Astrocyte of the spinal cord (primary cell): ENCODE measurements around the gene PERCC1.
"Not testable (repeated sequence)": the region's sequence is repeated elsewhere in the genome, so short reads cannot be mapped to it uniquely, and the experiment has no call there.

Experiments used
- DNase-seq: peaks from one replicate; pipeline ENCODE4 v3.0.0; 2011; ENCODE audit warnings: low read depth, low spot score
- H3K4me3 ChIP-seq: 2 replicates; pipeline ENCODE4 v1.5.1; 2011; ENCODE audit warnings: low read depth, mild to moderate bottlenecking, low read length, moderate library complexity
- in situ Hi-C: cut with HindIII; loops from 2 replicates; pipeline ENCODE4 v1.10.0; 2017; ENCODE audit warnings: low sequenced_read_pairs
- TF ChIP-seq, protein P1 (sequence below): IDR thresholded peaks from 2 replicates; pipeline ENCODE4 v1.5.1; 2012; ENCODE audit warnings: low read depth, mild to moderate bottlenecking, low read length, inconsistent platforms

PERCC1 gene

DNA sequence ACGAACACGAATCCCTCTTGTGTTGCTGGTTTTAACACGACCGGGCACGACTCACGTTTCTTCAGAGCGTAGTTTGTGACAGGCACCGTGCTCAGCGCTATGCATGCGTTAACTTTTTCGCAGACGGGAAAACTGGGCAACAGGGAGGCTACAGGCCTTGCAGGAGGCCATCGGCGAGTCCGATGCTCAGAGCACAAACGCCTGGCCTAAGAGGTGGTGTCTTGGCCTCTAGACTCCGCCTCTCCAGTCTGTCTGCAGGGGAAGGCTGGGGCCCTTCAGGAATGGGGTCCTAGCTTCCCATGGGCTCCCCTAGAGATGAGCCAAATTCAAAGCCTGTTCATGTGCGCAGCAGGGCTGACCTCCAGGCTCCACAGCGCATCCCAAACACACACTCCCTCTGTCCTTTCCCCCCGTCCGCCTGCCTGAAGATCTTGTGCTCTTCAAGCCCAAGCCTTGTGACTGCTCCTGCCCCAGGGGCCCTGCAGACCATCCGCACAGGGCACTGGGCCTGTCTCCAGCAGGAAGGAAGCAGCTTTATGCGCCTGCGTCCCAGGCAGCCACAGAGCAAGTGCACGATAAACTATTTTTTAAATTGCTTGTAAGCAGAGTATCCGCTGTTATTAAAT lies 40.8 kb downstream of the PERCC1 start:
- TF ChIP-seq, protein P1, sequence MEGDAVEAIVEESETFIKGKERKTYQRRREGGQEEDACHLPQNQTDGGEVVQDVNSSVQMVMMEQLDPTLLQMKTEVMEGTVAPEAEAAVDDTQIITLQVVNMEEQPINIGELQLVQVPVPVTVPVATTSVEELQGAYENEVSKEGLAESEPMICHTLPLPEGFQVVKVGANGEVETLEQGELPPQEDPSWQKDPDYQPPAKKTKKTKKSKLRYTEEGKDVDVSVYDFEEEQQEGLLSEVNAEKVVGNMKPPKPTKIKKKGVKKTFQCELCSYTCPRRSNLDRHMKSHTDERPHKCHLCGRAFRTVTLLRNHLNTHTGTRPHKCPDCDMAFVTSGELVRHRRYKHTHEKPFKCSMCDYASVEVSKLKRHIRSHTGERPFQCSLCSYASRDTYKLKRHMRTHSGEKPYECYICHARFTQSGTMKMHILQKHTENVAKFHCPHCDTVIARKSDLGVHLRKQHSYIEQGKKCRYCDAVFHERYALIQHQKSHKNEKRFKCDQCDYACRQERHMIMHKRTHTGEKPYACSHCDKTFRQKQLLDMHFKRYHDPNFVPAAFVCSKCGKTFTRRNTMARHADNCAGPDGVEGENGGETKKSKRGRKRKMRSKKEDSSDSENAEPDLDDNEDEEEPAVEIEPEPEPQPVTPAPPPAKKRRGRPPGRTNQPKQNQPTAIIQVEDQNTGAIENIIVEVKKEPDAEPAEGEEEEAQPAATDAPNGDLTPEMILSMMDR = no peak
- H3K4me3 ChIP-seq = no peak overlapping the region
- no peak for DNase-seq

DNA sequence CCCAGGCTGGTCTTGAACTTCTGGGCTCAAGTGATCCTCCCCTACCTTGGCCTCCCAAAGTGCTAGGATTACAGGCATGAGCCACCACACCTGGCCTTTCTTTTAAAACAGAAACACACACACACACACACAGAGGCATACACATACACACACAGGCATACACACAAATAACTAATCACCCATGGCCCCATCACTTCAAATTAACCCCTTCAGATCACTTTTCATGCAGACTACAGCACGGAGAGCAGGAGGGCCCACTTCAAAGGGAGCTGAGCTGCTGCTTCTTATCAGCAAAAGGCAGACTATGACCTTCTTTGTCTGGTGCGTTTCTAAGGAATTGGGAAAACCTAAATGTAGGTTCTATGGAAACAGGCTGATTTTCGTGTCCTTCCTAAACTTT lies 42.1 kb downstream of the PERCC1 start:
- H3K4me3 ChIP-seq = no peak overlapping the region
- in situ Hi-C loops = no loop called here
- DNase-seq = no peak
- TF ChIP-seq, protein P1 = no peak

More for the DNA sequence above, 40.8 kb downstream of the PERCC1 start:
- in situ Hi-C loops = no loop called here

DNA sequence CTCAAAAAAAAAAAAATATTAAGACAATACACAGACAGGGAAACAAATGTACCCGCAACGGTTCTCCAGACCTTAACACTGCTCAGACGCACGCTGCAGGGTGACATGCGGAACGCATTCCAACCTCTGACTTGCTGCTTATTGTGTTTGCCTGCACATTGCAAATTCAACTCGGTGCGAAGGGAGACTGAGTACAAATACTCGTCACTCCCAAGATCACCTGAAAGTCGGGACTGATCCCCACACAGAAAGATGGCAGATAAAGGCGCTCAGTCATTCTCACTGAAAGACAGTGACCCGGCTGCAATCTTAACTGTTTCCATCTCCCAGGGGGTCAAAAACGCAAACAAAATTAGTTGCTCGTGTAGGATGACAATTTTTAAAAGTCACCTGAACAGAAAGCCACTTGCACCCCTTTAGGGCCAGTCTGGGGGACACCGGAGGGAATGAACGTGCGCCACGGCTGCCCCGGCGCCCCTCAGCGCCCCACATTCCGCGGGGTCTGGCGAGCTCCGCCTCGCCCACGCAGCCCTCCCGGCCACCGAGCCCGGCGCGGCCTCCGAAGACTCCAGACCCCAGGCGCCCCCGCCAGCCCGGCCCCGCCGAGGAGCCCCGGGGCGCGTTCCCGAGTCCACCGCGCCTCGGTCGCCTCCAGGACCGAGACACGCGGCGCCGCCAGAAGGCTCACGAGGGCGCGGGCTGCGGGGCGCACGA lies 43.4 kb downstream of the PERCC1 start:
- no peak for DNase-seq
- in situ Hi-C loops = no loop called here
- peak overlapping the region; percentile 71 for H3K4me3 ChIP-seq
- TF ChIP-seq, protein P1 = no peak

DNA sequence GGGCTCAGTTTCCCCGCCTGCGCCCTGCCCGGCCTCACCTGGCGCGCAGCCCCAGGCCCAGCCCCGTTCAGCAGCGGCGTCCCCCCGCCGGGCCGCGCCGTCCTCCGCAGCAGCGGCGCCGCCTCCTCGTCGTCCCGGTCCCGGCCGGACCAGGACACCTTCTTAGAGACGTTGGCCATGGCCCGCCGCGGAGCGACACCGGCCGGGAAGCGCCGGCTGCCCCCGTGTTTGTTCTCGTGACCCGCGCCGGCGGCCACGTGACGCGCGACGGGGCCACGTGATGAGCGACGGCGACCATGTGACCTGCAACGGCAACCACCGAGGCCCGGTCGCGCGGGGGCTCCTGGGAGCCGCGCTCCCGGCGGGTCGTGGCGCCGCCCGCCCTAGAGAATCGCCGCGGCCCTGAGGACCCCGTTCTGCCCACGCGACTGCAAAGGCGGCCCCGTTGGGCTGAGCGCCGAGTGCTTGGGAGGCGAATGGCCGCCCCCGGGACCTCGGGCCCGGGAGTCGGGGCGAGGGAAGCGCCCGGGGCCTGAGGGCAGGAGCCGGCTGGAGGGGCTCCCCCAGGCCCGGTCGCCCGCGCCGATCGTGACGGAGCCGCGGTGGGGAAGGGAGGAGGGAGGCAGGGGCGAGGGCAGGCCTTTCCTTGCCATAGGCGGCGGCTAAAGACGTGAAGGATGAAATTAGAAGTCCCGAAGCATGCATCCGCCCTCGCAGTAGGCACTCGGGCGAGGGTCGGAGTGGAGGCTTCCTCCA lies 44.1 kb downstream of the PERCC1 start, which contains the start of gene CLCN7:
CLCN7 (minus strand) TSS at position 233 of the 756 bp plus-strand sequence; CDS start at position 179, 54 bp downstream.
- peak within 1 kb of the TSS; percentile 71 for H3K4me3 ChIP-seq
- in situ Hi-C loops = no loop called here
- TF ChIP-seq, protein P1 = no peak
- DNase-seq = peak; percentile 87

DNA sequence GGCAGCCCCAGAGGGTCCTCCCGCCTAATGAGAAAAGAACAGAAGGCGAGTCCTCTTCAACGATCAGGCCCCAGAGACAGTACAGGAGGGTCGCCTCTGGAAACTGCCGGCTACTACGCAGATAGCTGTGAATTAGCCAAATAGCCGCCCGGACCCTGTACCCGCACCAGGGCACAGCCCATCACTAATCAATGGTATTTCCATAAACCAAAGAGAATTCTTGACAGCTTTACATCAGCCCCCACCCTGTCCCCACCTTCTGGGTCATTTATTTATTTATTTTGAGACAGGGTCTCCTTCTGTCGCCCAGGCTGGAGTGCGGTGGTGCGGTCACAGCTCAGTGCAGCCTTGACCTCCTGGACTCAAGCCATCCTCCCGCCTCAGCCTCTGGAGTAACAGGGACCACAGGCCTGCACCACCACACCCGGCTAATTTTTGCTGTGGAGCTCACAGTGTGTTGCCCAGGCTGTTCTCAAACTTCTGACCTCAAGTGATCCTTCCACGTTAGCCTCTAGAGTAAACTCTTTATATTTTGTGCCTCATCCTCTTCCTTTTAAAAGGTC lies 44.8 kb downstream of the PERCC1 start:
- TF ChIP-seq, protein P1 = no peak
- in situ Hi-C loops = no loop called here
- DNase-seq = no peak
- peak overlapping the region; percentile 71 for H3K4me3 ChIP-seq

DNA sequence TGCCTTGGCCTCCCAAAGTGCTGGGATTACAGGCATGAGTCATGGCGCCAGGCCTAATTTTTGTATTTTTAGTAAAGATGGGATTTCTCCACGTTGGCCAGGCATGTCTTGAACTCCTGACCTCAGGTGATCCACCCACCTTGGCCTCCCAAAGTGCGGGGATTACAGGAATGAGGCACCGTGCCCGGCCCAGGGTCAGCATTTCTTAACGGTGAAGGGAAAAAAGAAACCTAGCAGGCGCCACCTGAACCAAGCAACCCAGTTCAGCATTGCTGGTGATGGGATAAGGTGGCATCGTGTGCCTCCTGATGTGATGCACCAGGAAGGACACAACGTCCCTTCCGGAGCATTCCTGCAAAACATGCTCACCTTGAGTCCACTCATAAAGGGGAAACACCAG lies 46.2 kb downstream of the PERCC1 start:
- in situ Hi-C loops = no loop called here
- DNase-seq = no peak
- TF ChIP-seq, protein P1 = no peak
- no peak overlapping the region for H3K4me3 ChIP-seq

DNA sequence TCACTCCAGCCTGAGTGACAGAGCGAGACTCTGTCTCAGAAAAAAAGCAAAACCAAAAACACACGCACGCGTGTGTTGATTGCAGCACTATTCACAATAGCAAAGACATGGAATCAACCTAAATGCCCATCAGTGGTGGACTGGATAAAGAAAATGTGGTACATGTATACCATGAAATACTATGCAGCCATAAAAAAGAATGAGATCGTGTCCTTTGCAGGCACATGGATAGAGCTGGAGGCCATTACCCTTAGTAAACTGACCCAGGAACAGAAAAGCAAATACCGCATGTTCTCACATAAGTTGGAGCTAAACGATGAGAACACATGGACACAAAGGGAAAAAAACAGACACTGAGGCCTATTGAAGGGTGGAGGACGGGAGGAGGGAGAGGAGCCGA lies 48.1 kb downstream of the PERCC1 start:
- DNase-seq, in situ Hi-C loops: not testable (repeated sequence)

More for the DNA sequence above, 48.1 kb downstream of the PERCC1 start:
- H3K4me3 ChIP-seq = not testable (repeated sequence)
